Suprapubic skin (tissue), 4 donors: ENCODE measurements around the gene NODAL. TPM values are rescaled to one million over a fixed set of nuclear protein-coding genes. Genes with fewer than 3 reads are reported as not detected.
A peak's percentile ranks its signal among the peaks of the same experiment; 100 is the strongest.

ENCODE experiments used
- DNase-seq, 2 donors: peaks; one replicate each; pipeline ENCODE4 v3.0.0-alpha.2; 2019; ENCODE audit warnings: low spot score in 2 of 2
- H3K27ac ChIP-seq: fragments of 200-600 bp; sonication (generic); one replicate; pipeline ENCODE4 v1.5.1; 2019
- H3K27me3 ChIP-seq: fragments of 200-600 bp; sonication (generic); one replicate; pipeline ENCODE4 v1.5.1; 2019
- H3K36me3 ChIP-seq: fragments of 200-600 bp; sonication (generic); one replicate; pipeline ENCODE4 v1.5.1; 2019
- H3K4me1 ChIP-seq: fragments of 200-600 bp; sonication (generic); one replicate; pipeline ENCODE4 v1.5.1; 2019
- H3K4me3 ChIP-seq: fragments of 200-600 bp; sonication (generic); one replicate; pipeline ENCODE4 v1.5.1; 2019; ENCODE audit warnings: mild to moderate bottlenecking
- H3K9me3 ChIP-seq: fragments of 200-600 bp; sonication (generic); one replicate; pipeline ENCODE4 v1.5.1; 2019
- EP300 ChIP-seq: sonication (generic); formaldehyde crosslinking; IDR thresholded peaks from one replicate; pipeline ENCODE4 v1.6.1; 2017; ENCODE audit warnings: antibody characterized with exemption
- POLR2A ChIP-seq, 2 donors: fragments of 450-650 bp; IDR thresholded peaks; one replicate each; pipeline ENCODE4 v1.6.1; 2017; ENCODE audit warnings: antibody characterized with exemption in 2 of 2, mild to moderate bottlenecking in 2 of 2, moderate library complexity in 2 of 2
- POLR2AphosphoS5 ChIP-seq, 3 donors: sonication (generic); formaldehyde crosslinking; IDR thresholded peaks; one replicate each; pipeline ENCODE4 v1.6.1; 2017; ENCODE audit warnings: antibody characterized with exemption in 3 of 3
- WGBS: methylation state at CpG from one replicate; pipeline ENCODE4 v1.1.5; 2018; 5-methylcytosine and 5-hydroxymethylcytosine counted together
- total RNA-seq, 4 donors: library from RNA; depleted of rRNA; stranded (reverse); fragments of >200 nt; gene quantifications; one replicate each; pipeline ENCODE4 v1.1.0, GENCODE V29; 2016
- TF ChIP-seq, protein P1 (sequence below), 2 donors: fragments of 200-600 bp in 1 of 2; fragments of 450-650 bp in 1 of 2; sonication (generic) in 1 of 2; IDR thresholded peaks; one replicate each; pipeline ENCODE4 v1.5.1; 2016 to 2019; ENCODE audit warnings: antibody characterized with exemption in 2 of 2, mild to moderate bottlenecking in 1 of 2, moderate library complexity in 1 of 2

NODAL gene
- total RNA-seq, 4 donors from 2014 or later: not detected

GRCh38 chr10:70461397-70462348 lies 20.2 kb upstream of the NODAL start:
- Histone ChIP-seq H3K4me1 (peaks cover 33% of the 10 kb centered on the region), H3K27me3 (peaks cover 9% of the 10 kb centered on the region), H3K4me3 (no peak overlapping the region), H3K9me3 (no peaks in the 10 kb centered on the region), H3K27ac (no peak overlapping the region), H3K36me3 (no peaks in the 10 kb centered on the region)
- TF ChIP-seq POLR2A (IDR thresholded peaks at IDR 0.05): no peak
- TF ChIP-seq, protein P1, sequence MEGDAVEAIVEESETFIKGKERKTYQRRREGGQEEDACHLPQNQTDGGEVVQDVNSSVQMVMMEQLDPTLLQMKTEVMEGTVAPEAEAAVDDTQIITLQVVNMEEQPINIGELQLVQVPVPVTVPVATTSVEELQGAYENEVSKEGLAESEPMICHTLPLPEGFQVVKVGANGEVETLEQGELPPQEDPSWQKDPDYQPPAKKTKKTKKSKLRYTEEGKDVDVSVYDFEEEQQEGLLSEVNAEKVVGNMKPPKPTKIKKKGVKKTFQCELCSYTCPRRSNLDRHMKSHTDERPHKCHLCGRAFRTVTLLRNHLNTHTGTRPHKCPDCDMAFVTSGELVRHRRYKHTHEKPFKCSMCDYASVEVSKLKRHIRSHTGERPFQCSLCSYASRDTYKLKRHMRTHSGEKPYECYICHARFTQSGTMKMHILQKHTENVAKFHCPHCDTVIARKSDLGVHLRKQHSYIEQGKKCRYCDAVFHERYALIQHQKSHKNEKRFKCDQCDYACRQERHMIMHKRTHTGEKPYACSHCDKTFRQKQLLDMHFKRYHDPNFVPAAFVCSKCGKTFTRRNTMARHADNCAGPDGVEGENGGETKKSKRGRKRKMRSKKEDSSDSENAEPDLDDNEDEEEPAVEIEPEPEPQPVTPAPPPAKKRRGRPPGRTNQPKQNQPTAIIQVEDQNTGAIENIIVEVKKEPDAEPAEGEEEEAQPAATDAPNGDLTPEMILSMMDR (IDR thresholded peaks at IDR 0.05): peak; percentile 56 to 67
- no peak for DNase-seq
- WGBS: 48% methylated on average over 12 of the region's 13 CpGs

- no peak overlapping the region for H3K27ac ChIP-seq
- H3K4me1 ChIP-seq: peaks cover 33% of the 10 kb centered on the region
- peaks cover 11% of the 10 kb centered on the region for H3K27me3 ChIP-seq
- WGBS: 90% methylated on average over 29 of the region's 29 CpGs
- no peaks in the 10 kb centered on the region for H3K36me3 ChIP-seq
- DNase-seq: no peak
- no peak overlapping the region for H3K4me3 ChIP-seq
- TF ChIP-seq POLR2A (IDR thresholded peaks at IDR 0.05) (no peak), EP300 (no peak), POLR2AphosphoS5 (IDR thresholded peaks at IDR 0.05) (no peak)
- TF ChIP-seq, protein P1 (IDR thresholded peaks at IDR 0.05): no peak
- no peaks in the 10 kb centered on the region for H3K9me3 ChIP-seq
Measured at GRCh38 chr10:70459774-70460490, 18.5 kb upstream of the NODAL start.

GRCh38 chr10:70459061-70459773 lies 17.7 kb upstream of the NODAL start:
- Histone ChIP-seq H3K36me3 (no peaks in the 10 kb centered on the region), H3K4me3 (no peak overlapping the region), H3K9me3 (no peaks in the 10 kb centered on the region), H3K27me3 (peaks cover 11% of the 10 kb centered on the region), H3K27ac (no peak overlapping the region), H3K4me1 (peaks cover 33% of the 10 kb centered on the region)
- 55% methylated on average over 11 of the region's 19 CpGs for WGBS
- TF ChIP-seq EP300 (no peak), POLR2AphosphoS5 (IDR thresholded peaks at IDR 0.05) (no peak)
- no peak for DNase-seq

DNA sequence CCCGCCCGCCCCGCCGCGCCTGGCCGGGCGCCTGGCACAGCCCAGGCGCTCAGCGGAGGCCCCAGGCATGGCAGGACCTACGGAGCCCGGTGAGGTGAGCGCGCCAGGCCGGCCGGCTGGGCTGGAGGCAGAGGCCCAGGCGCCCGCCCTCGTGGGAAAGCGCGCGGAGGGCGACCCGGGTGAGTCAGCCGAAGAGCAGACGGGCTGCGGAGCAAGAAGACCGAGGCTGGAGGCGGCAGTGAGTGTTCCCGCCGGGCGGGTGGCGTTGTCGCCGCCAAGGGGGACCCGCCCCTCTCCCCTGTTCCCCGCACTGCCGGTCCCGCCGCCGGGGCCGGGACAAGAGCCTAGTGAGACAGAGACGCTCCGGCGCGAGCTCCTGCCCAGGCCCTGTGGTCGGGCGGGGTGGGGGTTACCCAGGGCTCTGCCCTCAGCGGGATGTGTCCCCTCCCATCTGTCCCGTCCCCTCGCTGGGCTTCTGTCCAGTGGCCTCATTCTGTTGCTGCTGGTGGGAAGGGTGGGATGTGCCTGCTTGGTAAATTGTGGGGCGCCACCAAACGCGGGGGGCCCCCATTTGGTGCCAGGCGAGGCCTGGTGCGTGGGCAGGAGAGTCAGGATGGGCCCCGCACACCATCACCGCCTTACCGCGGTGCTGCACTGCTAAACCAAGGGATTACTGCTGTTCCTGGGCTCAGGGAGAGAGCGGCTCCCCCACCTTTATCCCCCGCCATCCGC lies 17.0 kb upstream of the NODAL start:
- no peaks in the 10 kb centered on the region for H3K36me3 ChIP-seq
- 30% methylated on average over 6 of the region's 62 CpGs for WGBS
- DNase-seq: no peak
- H3K27me3 ChIP-seq: peaks cover 11% of the 10 kb centered on the region
- H3K4me3 ChIP-seq: peak overlapping the region; percentile 42
- TF ChIP-seq POLR2A (IDR thresholded peaks at IDR 0.05) (no peak), EP300 (no peak), POLR2AphosphoS5 (IDR thresholded peaks at IDR 0.05) (no peak)
- TF ChIP-seq, protein P1 (IDR thresholded peaks at IDR 0.05): no peak
- no peaks in the 10 kb centered on the region for H3K9me3 ChIP-seq
- H3K4me1 ChIP-seq: peaks cover 33% of the 10 kb centered on the region
- no peak overlapping the region for H3K27ac ChIP-seq

- Histone ChIP-seq H3K27me3 (peaks cover 11% of the 10 kb centered on the region), H3K4me1 (peaks cover 28% of the 10 kb centered on the region), H3K4me3 (peak overlapping the region; percentile 42), H3K36me3 (no peaks in the 10 kb centered on the region), H3K9me3 (no peaks in the 10 kb centered on the region), H3K27ac (no peak overlapping the region)
- no peak for DNase-seq
- WGBS: 64% methylated on average over 17 of the region's 17 CpGs
- TF ChIP-seq, protein P1 (IDR thresholded peaks at IDR 0.05): no peak
- TF ChIP-seq POLR2AphosphoS5 (IDR thresholded peaks at IDR 0.05): no peak
- TF ChIP-seq EP300: no peak
- no peak for TF ChIP-seq POLR2A (IDR thresholded peaks at IDR 0.05)
Measured at GRCh38 chr10:70457759-70458305, 16.4 kb upstream of the NODAL start.
